GM21515 (cell line): ENCODE data around the gene BMPR2.
"Not testable (repeated sequence)": the region's sequence is repeated elsewhere in the genome, so short reads cannot be mapped to it uniquely, and the experiment has no call there.

ENCODE experiments used
- ATAC-seq: cut with Tn5 transposase; IDR thresholded peaks from one replicate; pipeline ENCODE4 v1.9.1; 2021; ENCODE audit not compliant: unreplicated experiment

The BMPR2 gene

DNA sequence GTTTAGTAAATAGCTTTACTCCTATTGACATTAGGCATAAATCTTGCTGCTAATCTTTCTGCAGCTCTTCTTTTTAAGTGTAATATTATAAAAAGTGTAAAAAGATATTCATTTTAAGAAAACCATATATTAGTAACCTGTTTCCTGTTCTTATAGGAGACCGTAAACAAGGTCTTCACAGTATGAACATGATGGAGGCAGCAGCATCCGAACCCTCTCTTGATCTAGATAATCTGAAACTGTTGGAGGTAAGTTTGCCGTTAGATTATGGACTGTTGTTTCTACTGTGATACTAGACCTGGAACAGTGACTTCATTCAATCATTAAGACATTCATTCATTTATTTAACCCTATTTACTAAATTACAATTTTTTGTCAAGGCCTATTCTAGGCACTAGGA, 138.6 kb downstream of the BMPR2 start:
- ATAC-seq: no peak

DNA sequence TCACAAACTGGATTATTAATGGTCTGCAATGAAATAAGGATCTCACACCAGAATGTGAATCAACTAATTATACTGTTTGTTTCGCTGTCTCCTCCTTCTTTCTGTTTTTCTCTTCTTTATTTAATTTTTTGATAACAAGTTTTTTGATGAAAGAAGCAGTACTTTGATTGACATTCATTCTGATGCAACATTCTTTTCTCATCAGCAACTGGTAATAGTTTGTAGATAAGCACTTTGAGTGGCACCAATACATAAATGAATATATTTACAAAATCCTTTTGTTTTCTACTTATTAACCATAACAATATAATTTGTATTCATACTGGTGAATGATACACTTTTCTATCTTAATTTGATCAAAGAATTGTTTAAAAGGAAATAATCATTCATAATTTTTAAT, 143.3 kb downstream of the BMPR2 start:
- ATAC-seq: no peak

DNA sequence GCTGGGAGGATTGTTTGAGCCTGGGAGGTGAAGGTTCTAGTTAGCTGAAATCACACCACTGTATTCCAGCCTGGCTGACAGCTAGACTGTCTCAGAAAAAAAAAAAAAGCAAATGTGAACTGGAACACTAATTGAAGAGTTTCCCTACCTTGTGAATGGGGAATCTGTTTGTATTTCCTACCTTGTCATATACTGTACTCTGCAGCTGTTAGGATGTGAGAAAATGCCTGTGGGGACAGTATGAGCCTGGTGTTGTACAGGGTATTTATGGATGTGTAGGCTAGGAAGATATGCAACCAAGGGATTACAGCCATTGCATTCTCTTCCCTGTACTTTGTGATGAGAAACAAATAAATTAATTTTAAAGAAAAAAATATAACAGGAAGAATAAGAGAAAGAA, 145.3 kb downstream of the BMPR2 start:
- no peak for ATAC-seq

DNA sequence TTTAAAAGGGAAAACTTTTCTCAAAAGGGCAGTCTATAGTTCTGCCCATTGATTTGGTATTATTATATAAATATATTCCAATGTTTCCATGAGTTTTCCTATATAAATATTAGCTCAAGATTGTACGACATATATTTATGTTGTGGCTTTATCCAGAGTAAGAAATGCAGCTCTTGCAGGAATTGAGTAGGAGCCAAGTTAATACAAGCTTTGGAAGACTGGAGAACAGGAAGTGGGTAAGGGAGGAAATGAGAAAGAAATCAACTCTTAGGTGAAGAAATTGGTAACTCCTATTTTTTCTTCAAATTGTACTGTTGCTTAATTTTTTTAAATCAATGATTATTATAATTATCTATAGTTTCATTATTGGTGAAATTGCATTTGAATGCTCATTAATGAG, 153.3 kb downstream of the BMPR2 start:
- ATAC-seq: no peak

DNA sequence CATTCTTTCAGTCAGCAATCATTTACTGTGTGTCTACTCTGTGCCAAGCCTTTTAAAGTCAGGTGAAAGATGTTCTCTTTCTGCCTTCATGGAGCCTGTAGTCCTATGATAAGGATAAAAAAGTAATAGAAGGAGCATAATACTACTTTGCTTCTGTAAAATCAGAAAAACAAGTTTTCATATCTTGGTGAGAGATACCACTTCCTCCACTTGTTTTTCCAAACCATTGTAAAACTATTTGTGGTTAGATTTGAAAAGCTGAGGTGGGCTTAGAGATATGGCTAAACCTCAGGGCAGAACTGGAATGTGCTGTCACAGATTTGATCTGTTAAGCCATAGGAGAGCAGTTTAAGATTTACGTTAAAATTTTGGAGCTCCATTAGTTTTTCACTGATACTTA, 153.9 kb downstream of the BMPR2 start:
- ATAC-seq: no peak

DNA sequence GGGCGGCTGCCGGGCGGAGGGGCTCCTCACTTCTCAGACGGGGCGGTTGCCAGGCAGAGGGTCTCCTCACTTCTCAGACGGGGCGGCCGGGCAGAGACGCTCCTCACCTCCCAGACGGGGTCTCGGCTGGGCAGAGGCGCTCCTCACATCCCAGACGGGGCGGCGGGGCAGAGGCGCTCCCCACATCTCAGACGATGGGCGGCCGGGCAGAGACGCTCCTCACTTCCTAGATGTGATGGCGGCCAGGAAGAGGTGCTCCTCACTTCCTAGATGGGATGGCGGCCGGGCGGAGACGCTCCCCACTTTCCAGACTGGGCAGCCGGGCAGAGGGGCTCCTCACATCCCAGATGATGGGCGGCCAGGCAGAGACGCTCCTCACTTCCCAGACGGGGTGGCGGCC, 159.2 kb downstream of the BMPR2 start:
- ATAC-seq: not testable (repeated sequence)

DNA sequence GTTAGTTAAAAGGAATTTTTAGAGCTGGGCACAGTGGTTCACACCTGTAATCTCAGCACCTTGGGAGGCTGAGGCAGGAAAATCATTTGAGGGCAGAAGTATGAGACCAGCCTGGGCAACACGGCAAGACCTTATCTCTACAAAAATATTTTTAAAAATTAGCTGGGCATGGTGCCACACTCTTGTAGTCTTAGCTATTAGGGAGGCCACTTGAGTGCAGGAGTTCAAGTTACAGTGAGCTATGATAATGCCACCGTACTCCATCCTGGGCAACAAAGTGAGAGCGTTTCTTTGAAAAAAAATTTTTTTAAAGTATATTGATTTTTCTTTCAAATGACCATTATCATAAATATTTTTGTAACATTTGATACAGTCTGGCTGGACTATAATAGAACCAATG, 165.0 kb downstream of the BMPR2 start:
- no peak for ATAC-seq

DNA sequence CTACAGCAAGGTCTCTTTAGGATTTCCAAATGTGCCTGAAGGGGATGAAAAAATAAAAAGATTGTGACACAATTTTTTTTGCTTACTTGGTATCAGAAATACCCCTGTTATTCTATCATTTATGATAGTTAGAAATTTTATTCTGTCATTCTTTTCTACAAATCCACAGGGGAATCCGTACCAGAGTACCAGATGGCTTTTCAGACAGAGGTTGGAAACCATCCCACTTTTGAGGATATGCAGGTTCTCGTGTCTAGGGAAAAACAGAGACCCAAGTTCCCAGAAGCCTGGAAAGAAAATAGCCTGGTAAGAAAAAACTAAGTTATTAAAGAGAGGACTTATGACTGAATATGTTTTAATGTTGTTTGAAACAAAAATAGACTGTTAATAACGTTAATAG, 166.0 kb downstream of the BMPR2 start:
- ATAC-seq: no peak

DNA sequence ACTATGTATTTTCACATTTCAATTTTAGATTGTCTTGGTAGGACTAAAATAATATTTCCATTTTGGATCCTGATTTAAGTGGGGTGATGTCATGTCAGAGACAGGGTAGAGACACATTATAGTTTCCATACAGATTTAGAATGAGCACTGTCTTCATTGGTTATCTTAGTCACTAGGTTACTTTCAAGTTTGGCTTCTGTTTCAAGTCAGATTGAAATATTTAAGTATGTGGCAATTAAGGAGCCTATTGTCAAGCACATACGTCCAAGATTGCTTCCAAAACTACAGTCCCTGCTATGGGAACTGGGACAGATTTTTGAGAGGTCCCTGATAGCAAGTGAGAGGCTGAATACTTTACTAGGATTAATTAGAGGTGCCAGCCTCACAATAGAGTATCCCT, 169.4 kb downstream of the BMPR2 start:
- no peak for ATAC-seq

DNA sequence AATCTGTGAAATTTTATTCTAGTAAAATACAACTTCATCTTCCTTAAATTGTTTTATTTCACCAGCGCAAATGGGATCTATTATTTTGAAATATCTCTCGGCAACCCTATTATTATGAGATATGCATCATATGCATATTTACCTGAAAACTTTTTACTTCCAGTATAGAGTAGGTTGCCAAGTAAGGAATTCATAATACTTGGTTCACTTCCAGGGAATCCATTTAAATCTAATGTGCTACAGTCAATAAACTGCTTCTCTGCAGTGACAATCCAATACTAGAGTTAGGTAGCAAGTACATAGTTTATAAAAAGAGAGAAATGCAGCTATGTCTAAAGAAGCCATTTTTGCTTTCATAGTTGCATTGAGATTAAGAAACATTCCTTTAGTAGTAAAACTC, 169.8 kb downstream of the BMPR2 start:
- no peak for ATAC-seq

DNA sequence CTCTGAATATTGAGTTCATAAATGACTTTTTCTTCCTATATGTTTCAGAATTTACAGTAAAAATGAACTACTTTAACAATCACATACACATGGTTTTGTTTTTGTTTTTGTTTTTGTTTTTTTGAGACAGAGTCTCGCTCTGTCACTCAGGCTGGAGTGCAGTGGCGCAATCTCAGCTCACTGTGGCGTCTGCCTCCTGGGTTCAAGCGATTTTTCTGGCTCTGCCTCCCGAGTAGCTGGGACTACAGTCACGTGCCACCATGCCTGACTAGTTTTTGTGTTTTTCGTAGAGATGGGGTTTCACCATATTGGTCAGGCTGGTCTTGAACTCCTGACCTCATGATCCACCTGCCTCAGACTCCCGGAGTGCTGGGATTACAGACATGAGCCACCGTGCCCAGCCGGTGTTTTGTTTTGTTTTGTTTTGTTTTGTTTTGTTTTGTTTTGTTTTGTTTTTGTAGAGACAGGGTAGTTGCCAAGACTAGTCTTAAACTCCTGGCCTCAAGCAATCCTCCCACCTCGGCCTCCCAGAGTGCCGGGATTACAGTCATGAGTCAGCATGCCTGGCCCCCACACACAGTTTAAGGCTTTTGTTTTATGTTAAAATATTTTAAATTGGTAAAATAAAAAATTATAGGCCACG, 170.5 kb downstream of the BMPR2 start:
- ATAC-seq: not testable (repeated sequence)

DNA sequence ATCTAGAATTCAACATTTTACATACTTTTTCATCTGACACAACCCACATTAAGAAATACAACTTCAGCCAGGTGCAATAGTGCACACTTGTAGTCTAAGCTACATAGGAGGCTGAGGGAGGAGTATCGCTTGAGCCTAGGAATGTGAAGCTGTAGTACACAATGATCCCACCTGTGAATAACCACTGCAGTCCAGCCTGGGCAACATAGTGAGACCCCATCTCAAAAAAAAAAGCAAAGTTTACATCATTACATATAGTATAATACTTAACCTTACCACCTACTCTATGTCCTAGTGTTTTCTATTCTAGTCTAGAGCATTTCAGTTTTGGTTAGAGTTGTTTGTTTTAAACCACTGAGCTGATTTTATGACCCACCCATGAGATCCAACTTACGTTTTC, 172.1 kb downstream of the BMPR2 start:
- ATAC-seq: no peak

DNA sequence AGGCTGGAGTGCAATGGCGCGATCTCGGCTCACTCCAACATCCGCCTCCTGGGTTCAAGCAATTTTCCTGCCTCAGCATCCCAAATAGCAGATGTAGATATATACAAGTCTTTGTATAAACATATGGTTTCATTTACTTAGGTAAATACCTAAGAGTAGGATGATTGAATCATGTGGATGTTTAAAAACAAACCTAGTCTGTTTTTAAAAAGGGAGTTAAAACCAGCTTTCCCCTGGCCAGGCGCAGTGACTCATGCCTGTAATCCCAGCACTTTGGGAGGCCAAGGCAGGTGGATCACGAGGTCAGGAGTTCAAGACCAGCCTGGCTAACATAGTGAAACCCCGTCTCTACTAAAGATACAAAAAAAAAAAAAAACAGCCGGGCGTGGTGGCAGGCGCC, 174.9 kb downstream of the BMPR2 start:
- ATAC-seq: not testable (repeated sequence)

DNA sequence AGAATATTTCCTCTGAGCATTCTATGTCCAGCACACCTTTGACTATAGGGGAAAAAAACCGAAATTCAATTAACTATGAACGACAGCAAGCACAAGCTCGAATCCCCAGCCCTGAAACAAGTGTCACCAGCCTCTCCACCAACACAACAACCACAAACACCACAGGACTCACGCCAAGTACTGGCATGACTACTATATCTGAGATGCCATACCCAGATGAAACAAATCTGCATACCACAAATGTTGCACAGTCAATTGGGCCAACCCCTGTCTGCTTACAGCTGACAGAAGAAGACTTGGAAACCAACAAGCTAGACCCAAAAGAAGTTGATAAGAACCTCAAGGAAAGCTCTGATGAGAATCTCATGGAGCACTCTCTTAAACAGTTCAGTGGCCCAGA, 179.2 kb downstream of the BMPR2 start:
- ATAC-seq: no peak

DNA sequence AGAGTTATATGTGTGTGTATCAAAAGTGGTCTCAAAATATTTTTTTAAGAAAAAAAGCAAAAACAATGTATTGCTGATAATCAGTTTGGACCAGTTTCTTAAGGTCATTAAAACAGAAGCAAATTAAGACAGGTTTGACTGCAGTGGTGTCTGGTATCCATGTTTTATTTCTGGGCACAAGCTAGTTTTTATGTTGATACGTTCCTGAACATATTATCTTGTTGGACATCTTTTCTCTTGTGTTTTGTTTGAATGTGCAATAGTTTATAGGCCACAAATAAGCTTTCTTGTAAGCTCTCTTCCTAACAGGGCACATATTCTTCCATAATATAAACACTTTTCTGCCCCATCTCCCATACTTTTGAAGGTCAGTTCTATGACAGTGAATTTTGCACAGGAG, 184.1 kb downstream of the BMPR2 start:
- ATAC-seq: no peak

DNA sequence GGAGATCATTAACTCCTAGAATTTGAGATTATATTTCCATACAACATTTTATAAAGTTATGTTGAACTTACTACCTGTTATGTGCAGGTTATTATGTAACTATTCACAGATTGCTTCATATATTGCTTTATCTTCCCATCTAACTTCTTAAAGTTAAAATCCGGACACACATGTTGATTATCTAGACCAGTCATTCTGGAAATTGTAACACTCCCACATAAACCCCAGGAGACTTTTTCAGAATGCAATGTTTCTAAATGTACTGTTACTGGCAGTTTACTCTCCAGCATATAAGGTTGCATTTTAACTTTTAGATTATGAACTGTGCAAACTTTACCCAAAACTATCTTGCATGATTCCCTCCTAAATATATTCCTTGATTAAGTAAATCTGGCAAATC, 188.1 kb downstream of the BMPR2 start:
- no peak for ATAC-seq

DNA sequence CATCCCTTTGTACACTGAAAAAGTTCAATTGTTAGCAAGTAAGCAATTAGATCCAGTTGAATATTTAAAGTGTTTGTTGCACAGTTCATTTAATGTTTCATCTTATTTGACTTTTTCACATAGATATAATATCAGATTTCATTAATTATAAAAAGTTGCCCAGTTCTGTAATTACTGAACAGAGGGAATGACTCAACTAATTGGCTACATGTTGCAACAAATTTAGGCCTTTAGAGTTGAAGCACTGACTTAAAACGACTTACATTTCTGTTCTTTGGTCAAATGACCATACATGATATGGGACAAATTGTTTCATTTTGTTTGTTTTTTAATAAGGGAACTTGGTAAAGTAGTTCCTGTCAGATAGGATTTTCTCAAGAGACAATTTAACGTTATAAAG, 190.2 kb downstream of the BMPR2 start:
- ATAC-seq: no peak

DNA sequence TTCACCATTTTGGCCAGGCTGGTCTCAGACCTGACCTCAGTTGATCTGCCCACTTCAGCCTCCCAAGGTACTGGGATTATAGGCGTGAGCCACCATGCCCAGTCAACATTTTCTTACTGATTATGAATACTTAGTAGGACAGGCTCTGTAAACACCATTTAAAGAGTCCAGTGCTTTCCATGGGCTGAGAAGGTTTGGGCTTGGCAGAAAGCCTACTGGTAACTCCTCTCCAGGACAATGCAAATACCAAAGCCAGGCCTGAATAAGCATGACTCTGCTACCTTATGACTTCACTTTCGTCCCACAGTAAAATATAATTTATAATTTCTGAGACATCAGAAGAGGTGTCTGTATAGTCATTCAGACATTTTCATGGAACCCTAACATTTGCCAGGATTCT, 198.4 kb downstream of the BMPR2 start:
- no peak for ATAC-seq

DNA sequence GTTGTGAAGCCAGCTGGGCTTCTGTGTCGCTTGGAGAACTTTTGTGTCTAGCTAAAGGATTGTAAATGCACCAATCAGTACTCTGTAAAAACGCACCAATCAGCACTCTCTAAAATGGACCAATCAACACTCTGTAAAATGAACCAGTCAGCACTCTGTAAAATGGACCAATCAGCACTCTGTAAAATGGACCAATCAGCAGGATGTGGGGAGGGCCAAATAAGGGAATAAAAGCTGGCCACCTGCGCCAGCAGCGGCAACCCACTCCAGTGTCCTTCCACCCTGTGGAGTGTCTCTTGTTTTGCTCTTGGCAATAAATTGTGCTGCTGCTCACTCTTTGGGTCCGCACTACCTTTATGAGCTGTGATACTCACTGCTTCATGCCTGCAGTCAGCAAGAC, 199.1 kb downstream of the BMPR2 start:
- not testable (repeated sequence) for ATAC-seq

DNA sequence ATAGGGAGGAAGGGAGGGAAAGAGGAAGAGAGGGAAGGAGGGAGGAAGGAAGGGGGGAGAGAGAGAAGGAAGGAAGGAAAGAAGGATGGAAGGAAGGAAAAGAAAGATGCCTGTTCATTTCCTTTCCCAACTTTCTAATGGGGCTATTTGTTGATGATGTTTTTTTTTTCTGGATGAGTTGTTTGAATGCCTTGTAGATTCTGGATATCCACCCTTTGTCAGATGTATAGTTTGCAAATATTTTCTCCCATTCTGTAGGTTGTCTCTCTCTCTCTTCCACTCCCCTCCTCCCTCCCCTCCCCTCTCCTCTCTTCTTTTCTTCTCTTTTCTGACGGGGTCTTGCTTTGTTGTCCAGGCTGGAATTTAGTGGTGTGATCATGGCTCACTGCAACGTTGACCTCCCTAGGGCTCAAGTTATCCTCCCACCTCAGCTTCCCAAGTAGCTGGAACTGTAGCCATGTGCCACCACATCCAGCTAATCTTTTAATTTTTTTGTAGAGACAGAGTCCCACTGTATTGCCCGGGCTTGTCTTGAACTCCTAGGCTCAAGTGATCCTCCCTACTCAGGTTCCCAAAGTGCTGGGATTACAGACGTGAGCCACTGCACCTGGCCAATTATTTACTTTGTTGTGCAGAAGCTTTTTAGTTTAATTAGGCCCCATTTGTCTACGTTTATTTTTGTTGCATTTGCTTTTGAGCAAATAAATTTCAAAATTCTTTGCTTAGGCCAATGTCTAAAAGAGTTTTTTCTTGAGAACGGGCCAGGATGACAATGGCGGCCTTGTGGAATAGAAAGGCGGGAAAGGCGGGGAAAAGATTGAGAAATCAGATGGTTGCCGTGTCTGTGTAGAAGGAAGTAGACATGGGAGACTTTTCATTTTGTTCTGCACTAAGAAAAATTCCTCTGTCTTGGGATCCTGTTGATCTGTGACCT, 201.4 kb downstream of the BMPR2 start:
- no peak for ATAC-seq

DNA sequence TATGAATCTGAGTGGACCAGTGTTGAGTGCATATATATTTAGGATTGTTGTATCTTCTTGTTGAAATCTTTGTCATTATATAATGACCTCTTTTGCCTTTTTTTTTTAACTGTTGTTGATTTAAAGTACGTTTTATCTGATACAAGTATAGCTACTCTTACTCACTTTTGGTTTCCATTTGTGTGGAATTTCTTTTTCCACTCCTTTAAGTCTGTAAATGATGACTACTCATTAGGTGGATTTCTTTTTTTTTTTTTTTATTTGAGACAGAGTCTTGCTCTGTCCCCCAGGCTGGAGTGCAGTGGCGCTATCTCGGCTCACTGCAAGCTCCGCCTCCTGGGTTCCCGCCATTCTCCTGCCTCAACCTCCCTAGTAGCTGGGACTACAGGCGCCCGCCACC, 206.7 kb downstream of the BMPR2 start:
- ATAC-seq: not testable (repeated sequence)

DNA sequence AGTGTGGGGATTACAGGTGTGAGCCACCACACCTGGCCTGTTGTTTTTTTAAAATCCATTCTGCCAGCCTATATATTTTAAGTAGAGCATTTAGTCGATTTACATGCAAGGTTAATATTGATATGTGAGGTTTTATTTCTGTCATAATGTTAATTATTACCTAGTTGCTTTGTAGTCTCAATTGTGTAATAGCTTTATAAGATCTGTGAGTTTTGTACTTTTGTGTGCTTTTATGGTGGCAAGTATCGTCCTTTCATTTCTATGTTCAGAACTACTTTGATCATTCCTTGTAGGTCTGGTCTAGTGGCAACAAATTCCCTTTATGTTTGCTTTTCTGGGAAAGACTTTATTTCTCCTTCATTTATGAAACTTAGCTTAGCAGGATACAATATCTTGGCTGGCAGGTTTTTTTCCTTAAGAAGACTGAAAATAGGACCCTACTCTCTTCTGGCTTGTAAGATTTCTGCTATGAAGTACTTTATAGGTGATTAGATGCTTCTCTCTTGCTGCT, 207.6 kb downstream of the BMPR2 start:
- ATAC-seq: no peak
